ES-I3 (cell line): ENCODE data around the gene CDS1.
"Not testable (repeated sequence)": the region's sequence is repeated elsewhere in the genome, so short reads cannot be mapped to it uniquely, and the experiment has no call there.

Experiments used
- H3K36me3 ChIP-seq: 2 replicates; pipeline ENCODE4 v1.6.1; 2013; ENCODE audit warnings: mild to moderate bottlenecking, low read length, control low read depth, moderate library complexity; ENCODE audit not compliant: insufficient read depth
- H3K4me1 ChIP-seq: 2 replicates; pipeline ENCODE4 v1.6.1; 2013; ENCODE audit warnings: mild to moderate bottlenecking, control low read depth, low read length; ENCODE audit not compliant: insufficient read depth
- H3K9ac ChIP-seq: 2 replicates; pipeline ENCODE4 v1.6.1; 2013; ENCODE audit warnings: low read depth, mild to moderate bottlenecking, low read length, moderate library complexity
- H3K9me3 ChIP-seq: 2 replicates; pipeline ENCODE4 v1.6.1; 2013; ENCODE audit warnings: mild to moderate bottlenecking, low read length, moderate library complexity; ENCODE audit not compliant: control insufficient read depth, insufficient read depth

Gene CDS1

DNA sequence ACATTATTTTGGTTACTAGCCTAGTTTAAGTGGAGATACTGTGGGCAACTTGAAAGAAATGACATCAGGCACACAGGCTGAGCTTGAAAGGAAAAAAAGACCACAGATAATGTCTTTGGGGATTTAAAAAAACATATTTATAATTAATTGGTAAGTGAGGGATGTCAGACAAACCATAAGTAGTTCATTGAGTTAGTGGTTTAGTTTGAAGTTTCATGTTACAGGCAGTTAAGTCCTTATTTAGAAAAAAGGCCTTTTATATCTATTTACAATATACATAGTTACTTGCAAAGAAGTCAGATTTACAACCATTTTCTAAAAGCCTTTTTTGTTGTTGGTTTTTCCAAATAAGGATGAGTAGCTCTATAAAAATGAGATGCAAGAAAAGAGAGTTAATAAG is 89.2 kb downstream of the CDS1 start:
- Histone ChIP-seq H3K4me1 (no peaks in the 10 kb centered on the region), H3K36me3 (peaks cover 16% of the 10 kb centered on the region), H3K9me3 (no peaks in the 10 kb centered on the region), H3K9ac (no peak overlapping the region)

DNA sequence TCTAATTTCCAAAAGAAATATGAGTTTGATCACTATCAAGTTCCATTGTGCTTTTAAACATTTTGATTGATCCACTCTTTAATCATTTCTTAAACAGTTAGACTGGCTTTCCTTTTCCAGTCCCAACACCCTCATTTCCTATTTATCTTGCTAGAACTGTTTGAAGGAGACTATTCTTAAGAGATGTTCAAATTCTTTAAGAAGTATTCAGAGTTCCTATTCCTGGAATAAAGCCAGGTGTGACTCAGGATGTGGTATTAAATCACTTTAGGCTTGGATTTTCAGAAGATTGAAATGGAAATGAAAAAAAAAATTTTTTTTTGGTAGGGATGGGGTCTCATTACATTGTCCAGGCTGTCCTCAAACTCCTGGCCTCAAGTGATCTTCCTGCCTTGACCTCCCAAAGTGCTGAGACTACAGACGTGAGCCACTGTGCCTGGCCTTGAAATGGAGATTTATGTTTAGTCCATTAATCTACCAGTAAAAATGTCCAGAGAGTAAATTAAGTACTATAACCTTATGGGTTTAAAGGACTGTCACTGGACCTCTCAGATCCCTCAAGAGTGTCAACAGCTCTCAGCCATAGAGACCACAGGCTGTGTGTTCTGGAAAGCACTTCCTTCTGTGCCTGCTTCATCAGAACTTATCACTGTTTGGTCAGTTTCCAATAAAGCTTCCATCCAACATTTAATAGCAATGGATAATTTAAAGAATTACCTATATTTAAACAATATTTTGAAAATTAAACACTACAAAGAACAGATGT is 90.7 kb downstream of the CDS1 start:
- H3K36me3 ChIP-seq, result peaks cover 16% of the 10 kb centered on the region
- no peaks in the 10 kb centered on the region for H3K9me3 ChIP-seq
- H3K4me1 ChIP-seq, result no peaks in the 10 kb centered on the region

DNA sequence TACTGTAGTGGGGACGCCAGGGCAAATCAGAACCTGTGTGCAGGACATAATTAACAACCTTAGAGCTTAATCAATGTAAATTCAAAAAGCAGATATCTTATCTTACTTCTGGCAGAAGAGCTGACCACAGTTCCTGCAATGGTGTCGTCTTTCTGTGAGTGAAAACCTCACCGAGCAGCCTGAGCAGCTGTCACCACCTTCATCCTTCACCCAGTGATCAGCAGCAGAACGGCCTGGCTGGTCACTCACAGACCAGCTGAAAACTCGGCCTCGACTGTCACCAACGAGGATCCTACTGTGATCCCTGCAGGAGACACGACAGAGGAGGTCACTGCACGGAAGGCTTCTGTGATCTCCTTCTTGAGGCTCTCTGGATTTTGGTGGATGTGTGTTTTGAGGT is 94.2 kb downstream of the CDS1 start:
- Histone ChIP-seq H3K36me3 (peaks cover 15% of the 10 kb centered on the region; the same call in 1 of the 2 replicates), H3K9me3 (no peaks in the 10 kb centered on the region), H3K4me1 (no peaks in the 10 kb centered on the region; the same call in 1 of the 2 replicates), H3K9ac (no peak overlapping the region)

More for the DNA sequence above, 90.7 kb downstream of the CDS1 start:
- no peak overlapping the region for H3K9ac ChIP-seq

DNA sequence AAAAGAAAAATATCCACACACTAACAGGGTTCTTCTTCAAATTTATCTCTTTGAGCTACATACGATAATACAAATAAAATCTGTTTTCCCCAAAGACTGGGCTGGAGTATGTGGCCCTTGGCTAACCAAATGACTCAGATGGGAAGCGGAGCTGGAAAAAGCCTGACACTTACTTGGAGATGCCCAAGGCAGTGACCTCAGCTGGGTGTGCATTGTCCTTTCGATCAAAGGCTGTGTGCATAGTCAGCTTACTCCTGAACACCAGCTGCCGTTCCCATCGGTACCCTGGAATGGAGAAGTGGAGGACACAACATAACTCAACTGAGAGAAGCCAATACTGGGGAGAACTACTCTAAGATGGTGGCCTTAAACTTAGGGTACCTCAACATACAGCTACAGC is 95.1 kb downstream of the CDS1 start:
- H3K4me1 ChIP-seq, result no peaks in the 10 kb centered on the region; the same call in 1 of the 2 replicates
- peaks cover 13% of the 10 kb centered on the region for H3K36me3 ChIP-seq
- no peak overlapping the region for H3K9ac ChIP-seq
- no peaks in the 10 kb centered on the region for H3K9me3 ChIP-seq

DNA sequence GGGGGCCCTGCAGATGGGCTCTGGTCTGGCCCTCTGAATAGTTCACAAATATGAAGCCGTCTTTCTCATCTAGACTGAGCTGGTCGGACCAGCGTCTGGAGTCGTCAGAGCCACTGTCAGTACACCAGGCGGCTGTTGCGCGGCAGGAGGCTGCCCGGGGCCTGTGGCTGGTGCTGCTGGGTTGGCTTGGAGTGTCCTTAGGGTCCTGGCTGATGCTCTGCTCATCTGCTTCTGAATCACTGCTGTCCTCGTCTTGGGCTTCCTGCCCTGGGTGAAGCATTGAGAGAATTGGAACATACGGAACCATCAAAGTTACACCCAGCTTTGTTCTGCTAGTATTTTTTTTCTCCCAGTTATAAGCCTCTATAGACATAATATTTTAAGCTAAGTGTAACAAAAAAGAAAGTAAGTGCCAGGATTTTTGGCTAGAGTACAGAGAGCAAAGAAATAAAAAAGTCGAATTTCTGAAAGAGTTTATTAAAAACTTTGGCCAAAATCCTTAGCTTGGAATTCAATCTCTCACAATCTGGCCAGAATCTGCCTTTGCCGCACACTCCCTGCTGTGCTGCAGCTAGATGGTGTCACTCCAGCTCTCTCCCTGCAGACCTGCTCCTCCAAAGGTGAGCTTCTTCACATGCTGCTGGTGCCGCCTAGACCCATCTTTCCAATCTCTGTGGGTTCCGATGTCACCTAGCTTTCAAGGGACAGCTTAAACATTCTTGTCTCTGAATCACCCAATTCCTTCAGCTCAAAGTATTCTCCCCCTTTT is 96.2 kb downstream of the CDS1 start:
- H3K36me3 ChIP-seq, result peaks cover 21% of the 10 kb centered on the region
- no peaks in the 10 kb centered on the region for H3K9me3 ChIP-seq
- no peak overlapping the region for H3K9ac ChIP-seq
- H3K4me1 ChIP-seq, result no peaks in the 10 kb centered on the region; the same call in 1 of the 2 replicates

DNA sequence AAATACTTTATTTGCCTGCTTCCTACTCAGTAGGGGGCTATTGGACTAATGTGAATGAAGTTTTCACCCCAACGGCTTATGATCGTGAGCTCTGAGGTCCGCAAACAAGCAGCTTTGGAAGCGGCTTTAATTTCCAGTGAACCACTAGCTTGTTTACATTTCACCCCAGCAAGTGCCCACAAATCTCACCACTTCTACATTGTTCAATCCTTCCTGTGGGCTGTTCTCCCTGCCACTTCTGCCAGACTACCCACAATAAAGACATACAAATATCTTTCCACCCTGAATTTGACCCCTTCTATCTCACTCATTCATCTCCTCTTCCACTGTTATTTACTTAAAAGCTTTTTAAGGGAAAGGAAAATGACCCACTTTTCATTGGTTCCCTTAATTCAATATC is 98.0 kb downstream of the CDS1 start:
- no peaks in the 10 kb centered on the region; the same call in 1 of the 2 replicates for H3K4me1 ChIP-seq
- H3K9ac ChIP-seq, result no peak overlapping the region
- no peaks in the 10 kb centered on the region for H3K9me3 ChIP-seq
- peaks cover 18% of the 10 kb centered on the region for H3K36me3 ChIP-seq

DNA sequence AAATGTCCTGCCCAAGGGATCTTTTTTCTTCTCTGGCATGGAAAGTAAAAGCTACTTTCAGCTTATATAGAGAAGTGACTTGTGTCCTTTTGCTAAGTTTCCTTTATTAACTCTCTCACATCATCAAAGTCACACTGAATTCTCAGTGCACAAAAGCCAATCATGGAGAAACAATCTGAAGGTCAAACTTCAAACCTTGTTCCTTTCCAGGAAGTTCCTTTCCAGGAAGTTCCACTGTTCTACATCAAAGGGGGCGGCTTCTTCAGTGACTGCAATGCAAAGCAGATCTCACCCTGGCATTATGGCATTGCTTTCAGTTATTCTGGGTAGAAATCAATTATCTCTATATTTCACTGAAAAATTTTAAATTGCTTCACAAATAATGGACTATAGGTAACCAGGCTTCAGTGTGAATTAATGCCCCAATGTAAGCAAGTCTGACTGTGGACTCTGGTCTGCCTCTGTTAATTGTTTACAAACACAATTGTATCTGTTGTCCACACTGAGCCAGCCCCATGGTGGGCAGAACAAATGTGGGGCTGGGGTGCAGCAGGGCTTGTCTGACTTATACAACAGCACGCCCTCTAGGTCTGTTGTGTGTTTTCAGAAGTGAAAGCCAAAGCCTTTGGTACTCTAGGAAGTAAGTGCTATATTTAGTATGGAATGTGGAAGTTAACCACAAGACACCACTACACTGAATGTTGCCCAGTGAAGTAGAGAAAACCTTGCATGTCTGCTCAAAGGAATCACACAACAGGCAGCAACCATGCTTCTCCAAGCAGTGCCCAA is 98.8 kb downstream of the CDS1 start:
- Histone ChIP-seq H3K36me3 (peaks cover 18% of the 10 kb centered on the region), H3K9me3 (no peaks in the 10 kb centered on the region), H3K9ac (no peak overlapping the region), H3K4me1 (no peaks in the 10 kb centered on the region; the same call in 1 of the 2 replicates)

DNA sequence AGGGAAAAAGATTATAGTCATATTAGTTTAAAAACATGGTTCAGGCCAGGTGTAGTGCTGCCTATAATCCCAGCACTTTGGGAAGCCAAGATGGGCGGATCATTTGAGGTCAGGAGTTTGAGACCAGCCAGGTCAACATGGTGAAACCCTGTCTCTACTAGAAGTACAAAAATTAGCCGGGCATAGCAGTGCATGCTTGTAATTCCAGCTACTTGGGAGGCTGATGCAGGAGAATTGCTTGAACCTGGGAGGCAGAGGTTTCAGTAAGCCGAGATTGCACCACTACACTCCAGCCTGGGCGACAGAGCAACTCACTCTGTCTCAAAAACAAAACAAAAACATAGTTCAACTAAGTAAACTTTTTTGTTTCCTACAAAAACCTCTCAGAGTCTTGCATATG is 99.7 kb downstream of the CDS1 start:
- H3K9me3 ChIP-seq, H3K9ac ChIP-seq, H3K4me1 ChIP-seq: not testable (repeated sequence)
- peaks cover 18% of the 10 kb centered on the region for H3K36me3 ChIP-seq

DNA sequence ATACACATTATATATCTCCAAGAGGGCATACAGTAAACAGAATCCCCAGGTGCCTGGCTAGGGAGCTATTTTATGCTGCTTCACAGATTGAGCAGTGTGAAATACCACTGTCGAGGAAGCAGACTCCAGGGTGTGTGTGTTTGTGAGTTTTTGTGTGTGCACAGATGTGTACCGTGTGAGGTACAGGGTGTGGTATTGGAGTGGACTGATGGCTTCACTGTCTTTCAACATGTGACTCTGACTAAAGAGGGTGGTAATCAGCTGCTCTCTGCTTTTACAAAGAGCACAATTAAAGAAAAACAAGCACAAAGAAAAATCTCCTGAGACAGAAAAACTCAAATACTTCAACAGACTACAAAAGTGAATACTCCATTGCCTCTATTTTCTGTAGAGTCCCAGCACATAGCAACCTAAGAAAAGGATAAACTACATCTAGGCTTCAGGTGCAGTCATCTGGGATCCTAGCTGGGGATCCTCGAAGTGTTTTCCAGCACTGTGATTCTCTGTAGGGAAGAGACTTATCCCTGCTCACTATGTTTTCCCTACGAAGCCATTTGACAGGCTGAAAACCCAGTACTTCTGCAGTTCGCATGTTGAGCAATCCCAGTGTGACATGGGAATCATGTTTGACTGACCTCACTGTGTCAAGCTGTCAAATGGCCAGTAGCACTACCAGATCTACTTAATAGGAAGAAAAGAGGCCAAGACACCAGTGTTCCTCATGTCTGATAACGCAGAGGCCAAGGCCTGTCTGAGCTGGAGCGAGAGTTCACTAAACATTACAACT is 100.3 kb downstream of the CDS1 start:
- peaks cover 18% of the 10 kb centered on the region for H3K36me3 ChIP-seq
- H3K9ac ChIP-seq, result no peak overlapping the region
- no peaks in the 10 kb centered on the region for H3K9me3 ChIP-seq
- no peaks in the 10 kb centered on the region; the same call in 1 of the 2 replicates for H3K4me1 ChIP-seq

DNA sequence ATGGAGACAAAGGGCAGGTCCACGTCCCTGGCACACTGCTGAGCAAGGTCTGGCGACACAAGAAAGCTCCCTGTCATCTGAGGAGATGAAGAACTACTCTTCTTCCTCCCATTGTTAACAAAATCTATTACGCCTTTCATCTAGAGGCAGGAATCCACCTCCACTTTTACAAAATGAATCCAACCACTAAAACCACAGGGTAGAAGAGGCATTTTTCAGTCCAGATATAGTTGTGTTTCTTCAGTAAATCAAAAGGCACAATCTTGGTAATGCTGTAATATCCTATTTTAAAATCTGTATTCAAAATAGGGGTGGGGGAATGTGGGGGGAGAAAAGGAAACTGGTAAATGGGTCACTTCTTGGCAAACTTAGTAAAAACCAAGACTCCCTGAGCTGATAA is 101.4 kb downstream of the CDS1 start:
- peaks cover 15% of the 10 kb centered on the region for H3K36me3 ChIP-seq
- H3K4me1 ChIP-seq, result no peaks in the 10 kb centered on the region; the same call in 1 of the 2 replicates
- no peaks in the 10 kb centered on the region for H3K9me3 ChIP-seq
- H3K9ac ChIP-seq, result no peak overlapping the region

DNA sequence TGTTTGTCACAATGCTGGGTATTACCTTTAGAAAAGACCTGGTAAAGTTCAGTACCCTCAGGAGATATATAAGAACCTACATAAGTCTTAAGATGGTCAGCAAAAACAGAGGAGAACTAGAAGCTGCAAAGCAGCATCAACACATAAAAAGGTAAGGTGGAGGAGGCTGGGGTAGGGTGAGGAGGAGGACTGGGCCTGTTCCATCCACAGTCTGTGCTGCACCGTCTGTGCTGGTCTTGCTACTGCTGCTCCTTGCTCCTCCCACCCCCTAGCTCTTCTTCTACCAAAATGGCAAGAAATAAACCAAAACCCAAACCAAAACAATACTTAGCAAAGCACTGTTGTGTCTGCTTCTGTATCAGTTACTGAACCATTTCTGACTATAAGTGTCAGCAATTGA is 102.2 kb downstream of the CDS1 start:
- Histone ChIP-seq H3K9me3 (no peaks in the 10 kb centered on the region), H3K9ac (no peak overlapping the region), H3K4me1 (no peaks in the 10 kb centered on the region; the same call in 1 of the 2 replicates), H3K36me3 (peaks cover 15% of the 10 kb centered on the region)

DNA sequence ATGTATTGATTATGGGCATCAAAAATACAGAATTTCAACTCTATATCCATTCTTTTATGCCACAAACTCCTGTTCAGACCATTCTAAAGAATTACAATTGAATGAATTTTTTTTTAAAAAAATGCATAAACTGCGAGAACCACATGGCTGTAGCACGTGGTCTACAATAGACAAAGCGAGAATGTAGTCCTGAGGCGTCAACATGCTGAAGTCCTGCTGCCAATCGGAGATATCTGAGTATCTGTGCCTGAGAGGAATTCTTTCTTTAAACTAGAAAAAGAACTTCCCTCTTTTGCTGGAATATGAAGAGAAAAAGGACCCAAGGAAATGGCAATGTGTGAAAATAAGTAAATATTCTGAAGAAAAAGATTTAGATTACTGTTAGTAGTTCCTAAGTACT is 105.7 kb downstream of the CDS1 start:
- Histone ChIP-seq H3K4me1 (no peaks in the 10 kb centered on the region), H3K9ac (no peak overlapping the region), H3K9me3 (no peaks in the 10 kb centered on the region), H3K36me3 (peaks cover 15% of the 10 kb centered on the region)

DNA sequence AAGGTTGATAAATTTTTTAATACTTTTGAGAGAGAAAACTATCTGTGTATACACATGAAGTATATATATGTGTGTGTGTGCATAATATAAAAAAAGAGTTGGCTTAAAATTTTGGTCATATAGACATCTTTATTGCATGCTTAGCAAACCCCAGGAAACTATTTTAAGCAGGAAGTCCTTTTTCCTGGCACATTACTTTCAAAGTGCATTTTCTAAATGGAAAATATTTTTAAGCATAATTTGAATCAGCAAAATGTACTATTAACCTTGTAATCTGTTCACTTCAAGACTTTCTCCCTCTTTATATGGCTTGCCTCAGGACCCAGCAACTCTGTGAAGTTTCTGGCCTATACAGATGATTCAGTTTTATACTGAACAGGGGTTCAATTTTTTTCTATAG is 106.3 kb downstream of the CDS1 start:
- no peaks in the 10 kb centered on the region for H3K4me1 ChIP-seq
- no peaks in the 10 kb centered on the region for H3K9me3 ChIP-seq
- no peak overlapping the region for H3K9ac ChIP-seq
- H3K36me3 ChIP-seq, result peaks cover 10% of the 10 kb centered on the region

DNA sequence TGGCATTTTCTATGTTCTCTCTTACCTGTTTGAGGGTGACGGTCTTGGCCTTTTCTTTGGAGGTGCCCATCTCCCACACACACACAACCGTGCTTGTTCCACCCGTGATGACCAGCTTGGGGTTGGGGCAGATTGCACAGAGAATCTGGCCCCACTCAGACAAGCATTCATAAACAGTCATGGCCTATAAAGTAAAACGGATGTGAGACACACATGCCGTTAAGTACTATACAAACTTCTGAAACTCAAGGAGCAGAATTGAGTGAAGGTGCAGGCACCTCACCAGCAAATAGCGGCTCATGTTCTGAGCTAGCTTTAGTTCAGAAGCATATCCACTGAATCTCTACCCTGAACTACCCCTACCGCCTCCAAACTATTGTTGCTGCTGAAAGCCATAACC is 107.6 kb downstream of the CDS1 start:
- Histone ChIP-seq H3K9me3 (no peaks in the 10 kb centered on the region), H3K9ac (no peak overlapping the region), H3K36me3 (peaks cover 12% of the 10 kb centered on the region), H3K4me1 (no peaks in the 10 kb centered on the region)
